ENCODE results near the gene DUSP16.
A peak's percentile ranks its signal among the peaks of the same experiment; 100 is the strongest.

Gene DUSP16

DNA sequence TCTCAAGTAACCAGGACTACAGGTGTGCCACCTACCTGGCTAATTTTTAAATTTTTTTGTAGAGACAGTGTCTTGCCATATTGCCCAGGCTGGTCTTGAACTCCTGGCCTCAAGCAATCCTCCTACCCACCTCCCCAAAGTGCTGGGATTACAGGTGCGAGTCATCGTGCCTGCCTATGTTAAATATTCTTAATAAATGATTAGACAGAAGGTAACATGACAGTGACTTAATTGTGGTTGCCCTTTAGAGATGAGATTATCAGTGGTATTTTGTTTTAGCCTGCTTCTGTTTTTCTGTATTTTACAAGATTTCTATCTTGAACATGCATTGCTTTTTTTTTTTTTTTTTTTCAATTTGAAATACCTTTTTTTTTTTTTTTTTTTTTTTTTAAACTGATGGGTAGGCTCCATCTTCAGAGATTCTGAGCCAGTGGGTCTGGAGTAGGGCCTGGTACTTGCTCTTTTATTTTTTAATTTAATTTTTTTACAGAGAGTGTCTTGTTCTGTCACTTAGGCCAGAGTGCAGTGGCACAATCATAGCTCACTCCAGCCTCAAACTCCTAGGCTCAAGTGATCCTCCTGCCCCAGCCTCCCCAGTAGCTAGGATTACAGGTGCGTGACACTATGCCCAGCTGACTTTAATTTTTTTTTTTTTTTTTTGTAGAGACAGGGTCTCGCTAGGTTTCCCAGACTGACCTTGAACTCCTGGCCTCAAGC, 117.3 kb downstream of the DUSP16 start:
- DNase-seq = no peak

DNA sequence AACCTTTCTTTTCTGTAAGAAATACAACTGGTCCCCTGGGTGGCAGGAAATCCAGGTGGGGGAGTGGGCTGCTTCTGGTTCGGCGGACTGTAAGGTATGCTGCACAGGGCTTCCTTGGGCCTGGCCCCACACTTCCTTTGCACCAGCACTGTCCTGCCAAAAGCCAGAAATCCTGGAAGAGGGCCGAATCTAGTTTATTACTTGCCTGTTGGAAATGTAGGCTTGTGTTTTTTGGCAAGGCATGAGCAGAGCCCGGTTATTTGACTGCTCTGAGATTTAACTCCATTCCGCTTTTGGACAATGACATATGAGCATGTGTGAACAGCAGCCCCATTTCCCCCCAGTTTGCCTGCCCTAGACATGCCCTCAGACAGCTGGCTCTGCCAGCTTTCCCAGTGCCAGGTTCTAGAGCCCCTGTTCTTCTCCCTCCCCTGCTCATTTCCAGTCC, 119.2 kb downstream of the DUSP16 start:
- H3K27ac Mint-ChIP-seq = peak overlapping the region; percentile 69
- H3K36me3 Mint-ChIP-seq = peaks cover 19% of the 10 kb centered on the region
- no peaks in the 10 kb centered on the region for H3K9me3 Mint-ChIP-seq
- CTCF ChIA-PET = interaction anchor here (1.5 to 3.5 kb wide), 2 partner anchors 8 to 12 kb away, joined by 4 to 17 read pairs; no protein-coding TSS in a partner anchor
- DNase-seq = no peak
- peaks cover 50% of the 10 kb centered on the region for H3K4me1 Mint-ChIP-seq
- H3K4me3 Mint-ChIP-seq = no peak overlapping the region
- H3K27me3 Mint-ChIP-seq = no peaks in the 10 kb centered on the region

More for the DNA sequence above, 117.3 kb downstream of the DUSP16 start:
- Mint-ChIP-seq H3K4me1 (peaks cover 42% of the 10 kb centered on the region), H3K27me3 (no peaks in the 10 kb centered on the region), H3K9me3 (no peaks in the 10 kb centered on the region), H3K36me3 (peaks cover 9% of the 10 kb centered on the region), H3K27ac (no peak overlapping the region), H3K4me3 (no peak overlapping the region)
- CTCF ChIA-PET = interaction anchor here (1.0 kb wide), 1 partner anchor 9 kb away, joined by 3 read pairs; no protein-coding TSS in a partner anchor

DNA sequence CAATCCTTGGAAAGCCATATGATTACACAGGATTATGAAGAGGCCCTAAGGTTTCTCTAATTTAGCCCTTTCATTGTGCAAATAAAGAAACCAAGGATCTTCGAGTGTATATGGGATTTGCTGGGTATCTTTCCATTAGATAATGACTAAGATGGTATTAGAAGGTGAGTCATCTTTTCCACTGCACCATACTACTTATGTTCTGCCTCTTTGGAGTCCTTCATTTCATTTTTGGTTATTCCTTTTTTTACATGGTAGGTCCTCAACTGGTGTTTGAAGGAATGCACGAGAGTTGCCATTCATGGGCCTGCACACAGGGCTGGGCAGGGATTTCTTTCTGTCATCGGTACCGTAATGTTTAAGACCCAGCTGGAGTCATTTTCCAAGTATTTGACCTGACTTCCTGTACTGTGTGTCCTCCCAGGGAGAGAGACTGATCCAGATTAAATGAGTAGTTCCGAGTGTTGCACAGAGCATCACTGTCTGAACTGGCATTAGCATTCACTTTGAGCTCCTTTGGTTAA, 120.1 kb downstream of the DUSP16 start:
- CTCF ChIA-PET = interaction anchor here (0.9 to 3.5 kb wide), 4 partner anchors 9 to 44 kb away, joined by 3 to 17 read pairs (median 4); no protein-coding TSS in a partner anchor
- Mint-ChIP-seq H3K4me1 (peaks cover 50% of the 10 kb centered on the region), H3K4me3 (no peak overlapping the region), H3K36me3 (peaks cover 22% of the 10 kb centered on the region), H3K27me3 (no peaks in the 10 kb centered on the region), H3K27ac (peak overlapping the region; percentile 94), H3K9me3 (no peaks in the 10 kb centered on the region)
- no peak for DNase-seq

DNA sequence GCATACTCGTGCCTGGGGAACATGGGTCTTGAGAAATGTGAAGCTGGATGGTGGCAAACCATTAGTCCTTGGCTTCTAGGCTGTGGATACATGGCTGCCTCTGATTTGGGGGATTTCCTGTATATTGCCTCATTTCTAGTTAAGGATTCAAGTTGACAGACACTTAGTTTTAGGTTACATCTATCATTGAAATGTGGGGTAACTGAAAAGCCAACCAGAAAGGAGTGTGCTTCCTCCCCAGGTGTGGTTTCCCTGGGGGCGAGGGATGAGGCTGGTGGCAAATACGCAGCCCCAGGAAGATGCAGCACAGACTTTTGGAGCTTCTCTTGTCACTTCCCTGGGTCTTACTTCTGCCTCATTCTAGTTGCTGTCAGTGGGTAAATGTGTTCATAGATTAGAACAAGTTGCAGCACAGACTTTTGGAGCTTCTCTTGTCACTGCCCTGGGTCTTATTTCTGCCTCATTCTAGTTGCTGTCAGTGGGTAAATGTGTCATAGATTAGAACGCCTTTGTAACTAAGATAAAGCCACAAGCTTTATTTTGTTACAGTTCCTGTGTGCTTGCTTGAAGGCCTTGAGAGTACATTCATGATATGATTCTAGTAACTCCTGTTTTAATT, 120.7 kb downstream of the DUSP16 start:
- peak; percentile 62 for DNase-seq
- CTCF ChIA-PET = interaction anchor here (0.9 to 3.5 kb wide), 5 partner anchors 8 to 45 kb away, joined by 3 to 17 read pairs (median 4); no protein-coding TSS in a partner anchor
- peaks cover 27% of the 10 kb centered on the region for H3K36me3 Mint-ChIP-seq
- H3K9me3 Mint-ChIP-seq = peaks cover 3% of the 10 kb centered on the region
- peak overlapping the region; percentile 94 for H3K27ac Mint-ChIP-seq
- H3K27me3 Mint-ChIP-seq = no peaks in the 10 kb centered on the region
- H3K4me3 Mint-ChIP-seq = peak overlapping the region; percentile 0
- H3K4me1 Mint-ChIP-seq = peaks cover 45% of the 10 kb centered on the region

DNA sequence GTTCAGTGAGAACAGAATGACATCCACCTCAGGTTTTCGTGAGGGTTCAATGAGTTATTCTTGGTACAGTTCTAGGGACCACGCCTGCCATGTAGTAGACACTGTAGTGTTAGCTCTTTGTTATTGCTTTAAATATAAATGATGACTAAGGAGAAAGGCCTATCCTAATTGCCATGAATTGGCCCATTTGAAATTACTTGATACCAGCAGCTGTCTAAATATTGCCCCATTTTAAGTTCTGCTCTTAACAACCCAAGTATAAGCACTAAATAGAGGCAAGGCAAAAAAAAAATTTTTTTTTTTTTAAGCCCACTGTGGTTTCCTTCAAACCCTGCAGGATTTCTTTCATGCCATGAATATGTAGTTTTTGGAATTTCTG, 121.2 kb downstream of the DUSP16 start:
- H3K4me3 Mint-ChIP-seq = no peak overlapping the region
- peak overlapping the region; percentile 94 for H3K27ac Mint-ChIP-seq
- no peak for DNase-seq
- H3K27me3 Mint-ChIP-seq = no peaks in the 10 kb centered on the region
- H3K36me3 Mint-ChIP-seq = peaks cover 31% of the 10 kb centered on the region
- H3K9me3 Mint-ChIP-seq = peaks cover 6% of the 10 kb centered on the region
- peaks cover 45% of the 10 kb centered on the region for H3K4me1 Mint-ChIP-seq
- CTCF ChIA-PET = interaction anchor here (0.9 to 3.5 kb wide), 6 partner anchors 7 to 64 kb away, joined by 3 to 17 read pairs (median 3); no protein-coding TSS in a partner anchor

DNA sequence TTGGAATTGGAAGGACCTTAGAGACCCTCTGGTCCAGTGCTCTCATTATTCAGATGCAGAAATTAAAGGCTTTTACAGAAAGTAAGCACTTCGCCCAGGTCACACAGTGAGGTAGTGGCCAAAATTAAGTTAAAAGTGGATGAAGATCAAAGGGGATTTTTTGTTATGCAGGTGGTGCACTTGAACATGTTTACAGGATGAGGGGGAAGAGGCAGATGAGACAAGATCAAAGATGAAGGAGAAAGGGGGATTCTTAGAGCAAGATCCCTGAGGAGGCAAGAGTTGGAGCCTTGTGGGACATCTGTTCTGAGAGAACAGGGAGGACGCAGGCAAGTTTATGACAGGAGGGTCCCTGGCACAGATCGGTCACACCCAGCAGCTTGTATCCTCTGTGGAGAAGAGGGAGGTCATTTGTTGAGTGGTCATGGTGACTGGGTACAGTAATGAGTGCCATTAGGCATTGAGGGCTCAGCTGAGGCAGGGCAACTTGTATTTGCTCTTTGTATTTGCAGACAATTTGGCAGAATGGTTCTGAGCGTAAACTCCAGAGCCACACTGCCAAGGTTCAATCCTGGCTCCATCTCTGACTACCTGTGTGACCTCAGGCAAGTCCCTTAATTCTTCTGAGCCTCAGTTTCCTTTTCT, 121.8 kb downstream of the DUSP16 start:
- DNase-seq = no peak
- Mint-ChIP-seq H3K36me3 (peaks cover 36% of the 10 kb centered on the region), H3K27me3 (no peaks in the 10 kb centered on the region), H3K27ac (peak overlapping the region; percentile 94), H3K4me1 (peaks cover 45% of the 10 kb centered on the region), H3K4me3 (no peak overlapping the region), H3K9me3 (peaks cover 7% of the 10 kb centered on the region)
- CTCF ChIA-PET = interaction anchor here (1.0 to 1.4 kb wide), 5 partner anchors 22 to 64 kb away, joined by 3 to 4 read pairs (median 4); no protein-coding TSS in a partner anchor

DNA sequence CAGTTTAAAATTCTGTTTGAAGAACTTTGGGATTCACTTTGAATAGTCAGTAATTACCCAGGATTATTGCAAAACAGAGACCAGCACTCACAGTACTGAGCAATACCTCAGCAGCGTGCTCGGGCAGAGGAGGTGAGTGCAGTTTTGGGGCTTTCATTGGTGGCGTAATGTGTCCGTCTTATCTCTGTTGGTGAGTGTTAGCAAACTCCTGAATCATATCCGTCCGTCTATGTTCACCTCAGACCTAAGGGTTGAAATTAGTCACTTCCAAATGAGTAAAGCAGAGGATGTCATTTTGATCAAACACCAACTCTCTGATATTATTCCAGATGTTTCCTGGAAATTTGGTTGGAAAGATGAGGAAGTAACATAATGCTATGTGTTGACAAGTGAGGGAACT, 123.0 kb downstream of the DUSP16 start:
- peaks cover 42% of the 10 kb centered on the region for H3K36me3 Mint-ChIP-seq
- CTCF ChIA-PET = interaction anchor here (1.4 kb wide), 1 partner anchor 34 kb away, joined by 4 read pairs; no protein-coding TSS in a partner anchor
- H3K27ac Mint-ChIP-seq = peak overlapping the region; percentile 60
- peaks cover 45% of the 10 kb centered on the region for H3K4me1 Mint-ChIP-seq
- no peak for DNase-seq
- H3K9me3 Mint-ChIP-seq = peaks cover 7% of the 10 kb centered on the region
- no peaks in the 10 kb centered on the region for H3K27me3 Mint-ChIP-seq
- no peak overlapping the region for H3K4me3 Mint-ChIP-seq

DNA sequence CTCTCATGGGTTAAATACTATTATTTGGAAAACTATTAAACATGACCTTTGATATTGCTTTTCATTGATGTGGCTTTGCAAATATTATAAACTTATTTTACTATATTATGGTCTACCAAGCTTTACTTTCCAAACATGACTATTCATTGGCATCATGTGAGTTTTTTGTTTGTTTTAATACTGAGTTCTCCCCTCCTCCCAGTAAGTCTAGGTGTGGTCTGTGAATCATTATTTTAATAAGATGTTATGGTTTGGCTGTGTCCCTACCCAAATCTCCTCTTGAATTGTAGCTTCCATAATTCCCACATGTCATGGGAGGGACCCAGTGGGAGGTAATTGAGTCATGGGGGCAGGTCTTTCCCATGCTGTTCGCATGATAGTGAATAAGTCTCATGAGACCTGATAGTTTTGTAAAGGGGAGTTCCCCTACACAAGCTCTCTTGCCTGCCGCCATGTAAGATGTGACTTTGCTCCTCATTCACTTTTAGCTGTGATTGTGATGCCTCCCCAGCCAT, 125.8 kb downstream of the DUSP16 start:
- Mint-ChIP-seq H3K36me3 (peaks cover 44% of the 10 kb centered on the region), H3K4me1 (peaks cover 25% of the 10 kb centered on the region), H3K4me3 (no peak overlapping the region), H3K27ac (no peak overlapping the region), H3K9me3 (peaks cover 7% of the 10 kb centered on the region), H3K27me3 (no peaks in the 10 kb centered on the region)
- CTCF ChIA-PET = interaction anchor here (0.8 kb wide), 1 partner anchor 39 kb away, joined by 3 read pairs; no protein-coding TSS in a partner anchor
- no peak for DNase-seq

DNA sequence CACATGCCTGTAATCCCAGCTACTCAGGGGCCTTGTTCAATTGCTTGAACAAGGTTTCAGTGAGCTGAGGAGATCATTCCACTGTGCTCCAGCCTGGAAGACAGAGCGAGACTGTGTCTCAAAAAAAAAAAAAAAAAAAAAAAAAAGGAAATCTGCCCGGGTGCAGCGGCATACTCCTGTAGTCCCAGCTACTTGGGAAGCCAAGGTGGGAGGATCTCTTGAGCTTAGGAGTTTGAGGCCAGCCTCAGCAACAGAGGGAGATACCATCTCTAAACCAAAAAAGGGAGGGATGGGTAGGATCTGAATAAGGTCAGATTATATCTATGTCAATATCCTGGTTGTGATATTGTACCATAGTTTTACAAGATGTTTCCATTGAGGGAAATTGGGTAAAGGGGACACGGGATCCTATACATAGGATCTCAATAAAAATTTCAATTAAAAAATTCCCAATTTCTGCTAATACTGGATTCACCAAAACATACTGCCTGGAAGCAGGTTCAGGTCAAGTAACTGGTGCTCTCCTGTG, 129.4 kb downstream of the DUSP16 start:
- H3K4me3 Mint-ChIP-seq = no peak overlapping the region
- no peak overlapping the region for H3K27ac Mint-ChIP-seq
- peaks cover 27% of the 10 kb centered on the region for H3K36me3 Mint-ChIP-seq
- H3K27me3 Mint-ChIP-seq = no peaks in the 10 kb centered on the region
- peaks cover 7% of the 10 kb centered on the region for H3K9me3 Mint-ChIP-seq
- DNase-seq = no peak
- CTCF ChIA-PET = interaction anchor here (0.7 to 1.0 kb wide), 2 partner anchors 9 to 11 kb away, joined by 3 read pairs; no protein-coding TSS in a partner anchor
- H3K4me1 Mint-ChIP-seq = peaks cover 4% of the 10 kb centered on the region

DNA sequence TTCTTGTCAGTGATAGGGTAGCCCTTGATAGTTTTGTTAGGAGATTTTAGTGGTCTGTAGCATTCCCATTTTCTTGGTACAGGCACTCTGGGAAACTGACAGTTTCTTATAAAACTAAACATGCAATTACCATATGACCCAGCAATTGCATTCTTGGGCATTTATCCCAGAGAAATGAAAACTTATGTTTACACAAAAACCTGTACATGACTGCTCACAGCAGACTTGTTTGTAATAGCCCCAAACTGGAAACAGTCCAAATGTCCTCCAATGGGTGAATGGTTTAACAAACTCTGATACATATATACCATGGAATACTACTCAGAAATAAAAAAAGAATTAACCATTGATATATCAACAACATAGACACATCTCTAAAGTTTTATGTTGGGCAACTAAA, 130.3 kb downstream of the DUSP16 start:
- CTCF ChIA-PET = interaction anchor here (0.5 kb wide), 1 partner anchor 10 kb away, joined by 3 read pairs; no protein-coding TSS in a partner anchor
- peak overlapping the region; percentile 12 for H3K27ac Mint-ChIP-seq
- no peak overlapping the region for H3K4me3 Mint-ChIP-seq

DNA sequence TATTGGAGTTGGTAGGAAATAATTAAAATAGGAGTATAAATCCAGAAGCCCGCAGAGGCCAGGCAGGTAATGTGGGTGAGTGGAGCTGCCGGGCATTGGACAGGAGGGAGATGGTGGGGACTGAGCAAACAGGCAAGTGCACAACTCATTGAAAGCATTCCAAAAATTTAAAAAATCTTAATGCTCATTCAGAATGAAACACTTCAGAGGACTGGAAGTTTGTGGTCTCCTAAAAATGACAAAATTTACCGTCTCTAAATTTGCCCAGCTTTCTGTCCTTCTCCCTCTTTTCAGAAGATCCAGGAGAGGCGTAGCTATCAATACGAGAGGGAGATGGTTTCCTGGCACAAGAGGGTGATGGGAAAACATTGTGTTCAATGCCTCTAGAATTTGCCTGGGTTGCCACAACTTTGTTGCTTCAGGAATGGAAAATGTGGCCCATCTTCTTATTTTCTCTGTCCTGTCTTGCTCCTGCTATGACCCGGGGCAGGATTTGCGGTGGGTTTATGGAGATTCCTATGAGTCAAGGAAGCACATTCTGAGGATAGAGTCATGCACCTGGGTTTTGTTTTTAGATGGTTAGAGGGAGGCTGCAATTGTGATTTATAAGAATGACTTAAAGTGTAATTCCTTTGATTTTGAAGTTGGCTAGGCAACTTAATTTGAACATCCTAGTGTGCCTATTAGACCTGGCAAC, 133.6 kb downstream of the DUSP16 start:
- DNase-seq = no peak
- Mint-ChIP-seq H3K36me3 (peaks cover 18% of the 10 kb centered on the region), H3K27me3 (no peaks in the 10 kb centered on the region), H3K9me3 (peaks cover 9% of the 10 kb centered on the region), H3K4me3 (no peak overlapping the region), H3K27ac (no peak overlapping the region), H3K4me1 (peaks cover 5% of the 10 kb centered on the region)
- CTCF ChIA-PET = interaction anchor here (0.7 kb wide), 1 partner anchor 49 kb away, joined by 3 read pairs; no protein-coding TSS in a partner anchor

More for the DNA sequence above, 130.3 kb downstream of the DUSP16 start:
- DNase-seq = no peak
- no peaks in the 10 kb centered on the region for H3K27me3 Mint-ChIP-seq
- H3K4me1 Mint-ChIP-seq = peaks cover 4% of the 10 kb centered on the region
- peaks cover 7% of the 10 kb centered on the region for H3K9me3 Mint-ChIP-seq
- peaks cover 24% of the 10 kb centered on the region for H3K36me3 Mint-ChIP-seq

DNA sequence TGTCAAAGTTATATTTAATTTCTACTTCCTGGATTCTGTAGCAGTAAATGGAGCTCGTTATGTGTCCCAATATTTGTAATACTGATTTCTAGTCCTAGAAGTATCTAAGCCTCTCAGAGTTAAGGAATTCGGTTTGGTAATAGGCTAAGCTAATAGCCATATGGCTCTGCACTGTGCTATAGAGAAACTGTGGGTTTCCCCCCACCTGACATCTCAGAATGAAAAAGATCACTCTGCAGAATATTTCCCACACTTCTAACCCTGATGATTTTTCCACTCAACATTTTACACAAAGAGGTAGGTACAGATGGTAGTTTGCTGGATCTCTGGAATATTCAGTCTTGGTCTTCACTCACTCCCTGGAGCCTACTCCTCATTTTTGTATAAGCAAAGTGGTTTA, 134.6 kb downstream of the DUSP16 start:
- H3K4me1 Mint-ChIP-seq = peaks cover 6% of the 10 kb centered on the region
- no peaks in the 10 kb centered on the region for H3K27me3 Mint-ChIP-seq
- H3K27ac Mint-ChIP-seq = no peak overlapping the region
- no peak overlapping the region for H3K4me3 Mint-ChIP-seq
- CTCF ChIA-PET = no interaction called here
- DNase-seq = no peak
- H3K9me3 Mint-ChIP-seq = peaks cover 19% of the 10 kb centered on the region
- peaks cover 24% of the 10 kb centered on the region for H3K36me3 Mint-ChIP-seq

DNA sequence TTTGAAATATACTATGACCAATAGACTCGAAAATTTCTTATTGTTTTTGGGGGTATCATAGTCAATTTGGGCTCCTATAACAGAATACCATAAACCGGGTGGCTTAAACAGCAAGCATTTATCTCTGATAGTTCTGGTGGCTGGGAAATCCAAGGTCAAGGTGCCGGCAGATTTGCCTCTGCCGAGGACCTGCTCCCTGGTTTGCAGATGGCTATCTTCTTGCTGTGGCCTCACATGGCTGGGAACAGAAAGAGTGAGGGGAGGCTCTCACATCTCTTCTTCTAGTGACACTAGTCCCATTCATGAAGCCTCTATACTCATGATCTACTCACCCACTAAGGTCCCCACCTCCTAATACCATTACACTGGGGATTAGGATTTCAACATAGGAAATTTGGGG, 135.1 kb downstream of the DUSP16 start:
- peaks cover 19% of the 10 kb centered on the region for H3K9me3 Mint-ChIP-seq
- peaks cover 6% of the 10 kb centered on the region for H3K4me1 Mint-ChIP-seq
- H3K4me3 Mint-ChIP-seq = no peak overlapping the region
- DNase-seq = no peak
- CTCF ChIA-PET = no interaction called here
- peaks cover 24% of the 10 kb centered on the region for H3K36me3 Mint-ChIP-seq
- no peak overlapping the region for H3K27ac Mint-ChIP-seq
- no peaks in the 10 kb centered on the region for H3K27me3 Mint-ChIP-seq
